HG03060 (cell line): ENCODE results near the gene HNRNPM.

ENCODE experiments used
- ATAC-seq: cut with Tn5 transposase; IDR thresholded peaks from one replicate; pipeline ENCODE4 v1.9.1; 2021; ENCODE audit warnings: low read depth, moderate number of reproducible peaks; ENCODE audit not compliant: unreplicated experiment

Gene HNRNPM

DNA sequence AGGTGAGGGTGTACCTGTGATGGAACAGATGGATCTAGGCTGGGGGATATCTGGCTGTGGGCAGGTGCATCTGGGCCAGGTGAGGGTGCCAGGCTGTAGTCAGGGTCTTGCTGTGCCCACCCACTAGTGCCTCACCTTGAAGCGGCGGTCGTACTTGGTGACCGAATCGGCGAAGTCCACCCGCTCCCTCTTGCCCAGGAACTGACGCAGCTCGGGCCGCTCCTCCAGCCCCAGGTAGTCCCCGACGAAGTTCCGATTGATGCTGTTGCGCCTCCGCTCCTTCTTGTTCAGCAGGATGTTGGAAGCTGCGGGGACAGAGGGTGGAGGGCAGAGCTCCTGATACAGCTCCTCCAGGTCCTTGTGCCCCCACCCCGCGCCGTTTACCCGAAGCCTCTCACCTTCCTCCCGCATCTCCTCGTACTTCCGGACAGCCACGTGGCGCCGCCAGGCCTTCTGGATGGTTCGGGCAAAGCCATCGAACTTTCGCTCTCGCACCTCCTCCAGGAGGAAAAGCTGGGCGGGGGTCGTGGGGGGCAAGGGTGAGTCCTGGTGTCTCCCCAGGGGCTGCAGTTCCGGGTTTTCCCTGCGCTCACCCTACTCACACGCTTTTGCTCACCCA is 85.4 kb downstream of the HNRNPM start:
- no peak for ATAC-seq

DNA sequence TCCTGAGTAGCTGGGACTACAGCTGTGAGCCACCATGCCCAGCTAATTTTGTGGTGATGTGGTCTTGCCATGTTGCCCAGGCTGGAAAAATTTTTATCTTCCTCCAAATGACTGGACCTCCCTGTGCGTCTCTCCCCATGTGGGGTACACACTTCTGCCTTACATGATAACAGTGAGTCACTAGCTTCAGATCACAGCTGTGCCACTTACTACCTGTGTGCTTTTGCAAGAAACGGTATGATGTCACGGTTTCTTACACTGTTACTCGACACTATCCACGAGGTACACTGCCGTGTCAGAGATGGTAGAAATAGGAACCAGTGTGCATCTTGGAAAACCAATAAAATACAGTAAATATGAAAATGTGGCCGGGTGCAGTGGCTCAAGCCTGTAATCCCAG is 86.7 kb downstream of the HNRNPM start:
- ATAC-seq: no peak

DNA sequence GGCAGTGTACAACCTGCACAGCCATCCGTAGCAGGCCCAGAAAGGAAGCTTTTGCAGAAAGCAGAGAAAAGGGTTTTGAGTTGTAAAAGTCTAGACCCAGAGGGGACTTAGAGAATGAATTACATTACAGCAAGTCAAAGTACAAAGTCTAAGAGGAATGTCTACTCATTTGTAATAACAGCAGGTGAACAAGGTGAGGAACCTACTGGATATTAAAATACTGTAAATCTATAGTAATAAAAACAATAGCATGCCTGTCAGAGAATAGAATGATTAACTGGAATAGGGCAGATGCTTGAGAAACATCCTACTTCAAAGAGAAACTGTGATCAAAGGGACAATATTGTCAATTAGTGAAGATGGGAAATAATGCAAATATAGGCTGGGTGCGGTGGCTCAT is 87.5 kb downstream of the HNRNPM start:
- no peak for ATAC-seq

DNA sequence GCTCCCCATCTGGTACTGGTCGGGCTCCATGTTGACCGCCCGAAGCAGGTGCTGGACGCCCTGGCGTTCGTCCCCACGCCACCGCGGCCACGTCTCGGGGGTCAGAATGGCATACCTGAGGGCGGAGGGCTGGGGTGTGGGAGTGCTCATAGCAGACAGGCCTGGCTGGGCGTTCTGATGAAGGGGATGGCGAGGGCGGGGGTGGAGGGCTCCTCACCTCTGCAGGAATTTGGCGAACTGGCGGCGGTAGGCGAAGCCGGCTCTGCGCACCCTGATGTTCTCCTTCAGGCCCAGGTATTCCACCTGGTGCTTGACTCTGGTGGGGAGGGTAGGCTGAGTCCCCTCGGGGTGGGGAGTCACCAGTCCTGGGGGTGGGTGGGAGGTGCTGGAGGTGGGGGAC is 91.5 kb downstream of the HNRNPM start:
- ATAC-seq: no peak

DNA sequence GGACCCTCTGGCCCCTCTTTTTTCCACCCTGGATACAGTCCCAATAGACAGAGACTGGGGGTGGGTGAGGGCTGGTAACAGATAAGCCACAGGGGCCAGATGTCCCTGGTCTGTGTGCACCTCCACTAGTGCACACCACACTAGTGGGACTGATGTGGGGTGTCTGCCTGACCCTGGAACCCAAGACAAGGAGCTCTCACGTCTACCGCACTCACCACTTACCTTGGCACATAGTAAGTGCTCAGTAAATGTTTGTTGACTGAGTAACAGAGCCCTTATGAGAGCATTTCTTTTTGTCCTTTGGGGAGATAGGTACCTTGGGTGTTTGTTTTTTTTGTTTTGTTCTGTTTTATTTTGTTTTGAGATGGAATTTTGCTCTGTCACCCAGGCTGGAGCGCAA is 92.3 kb downstream of the HNRNPM start:
- no peak for ATAC-seq
